Vagina (tissue), 2 donors: ENCODE measurements around the gene KANK4.

ENCODE experiments used
- CTCF ChIP-seq, 3 experiments: fragments of 450-650 bp in 2 of 3; fragments of 200-600 bp in 1 of 3; sonication (generic) in 1 of 3; IDR thresholded peaks; one replicate each; pipeline ENCODE4 v1.5.1; 2017 to 2019; ENCODE audit warnings: antibody characterized with exemption in 3 of 3, mild to moderate bottlenecking in 2 of 3, moderate library complexity in 2 of 3
- POLR2A ChIP-seq, 2 donors: fragments of 450-650 bp; IDR thresholded peaks; one replicate each; pipeline ENCODE4 v1.6.1; 2017; ENCODE audit warnings: antibody characterized with exemption in 2 of 2, mild to moderate bottlenecking in 2 of 2, moderate library complexity in 2 of 2
- POLR2AphosphoS5 ChIP-seq, 2 donors: sonication (generic); formaldehyde crosslinking; IDR thresholded peaks; one replicate each; pipeline ENCODE4 v1.9.0; 2017; ENCODE audit warnings: antibody characterized with exemption in 2 of 2, mild to moderate bottlenecking in 2 of 2, low read depth in 1 of 2; ENCODE audit not compliant: insufficient read depth in 1 of 2

DNA sequence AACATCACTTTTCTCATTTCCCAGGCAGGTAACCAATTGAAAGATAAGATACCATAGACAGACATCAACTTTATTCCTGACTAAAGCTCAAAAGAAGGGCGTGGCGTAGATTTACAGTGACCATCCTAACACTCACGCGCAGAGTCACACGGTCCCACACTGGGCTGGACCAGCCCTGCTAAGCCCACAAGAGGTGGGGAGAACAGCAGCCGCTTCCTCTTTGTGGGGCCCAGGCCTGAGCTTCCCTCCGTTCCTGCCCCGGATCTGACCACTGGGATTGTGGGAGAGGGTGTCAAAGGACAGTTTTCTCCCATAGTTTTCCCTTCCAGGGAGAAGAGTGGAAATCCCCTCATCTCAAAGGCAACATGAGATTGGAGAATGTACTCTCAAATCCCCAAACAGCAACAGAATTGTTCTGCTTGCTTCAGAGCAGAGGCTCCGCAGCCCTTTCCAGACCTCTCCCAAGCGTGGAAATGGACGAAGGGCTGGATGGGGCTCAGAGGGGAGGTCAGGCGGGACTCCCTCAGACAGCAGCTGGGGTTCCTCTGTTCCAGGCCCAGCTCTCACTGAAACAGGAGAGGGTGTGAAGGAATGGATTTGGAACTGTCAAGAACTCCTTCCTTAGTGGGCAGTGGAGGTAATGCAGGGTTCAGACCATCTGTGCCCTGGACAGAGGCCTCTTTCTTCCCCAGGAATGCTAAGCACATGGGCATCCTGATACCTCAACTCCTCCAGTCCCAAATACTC, 90.9 kb downstream of the KANK4 start:
- no peak for TF ChIP-seq CTCF (IDR thresholded peaks at IDR 0.05)
- no peak for TF ChIP-seq POLR2A (IDR thresholded peaks at IDR 0.05)
- no peak for TF ChIP-seq POLR2AphosphoS5 (IDR thresholded peaks at IDR 0.05; ENCODE audit: insufficient read depth in 1 of 2, low read depth in 1 of 2)
